CD4-positive, alpha-beta T cell treated with Interferon gamma for 1 hour (primary cell): ENCODE data around the gene MACROH2A1.

ENCODE experiments used
- DNase-seq: peaks from one replicate; pipeline ENCODE4 v3.0.0-alpha.2; 2020

Gene MACROH2A1

DNA sequence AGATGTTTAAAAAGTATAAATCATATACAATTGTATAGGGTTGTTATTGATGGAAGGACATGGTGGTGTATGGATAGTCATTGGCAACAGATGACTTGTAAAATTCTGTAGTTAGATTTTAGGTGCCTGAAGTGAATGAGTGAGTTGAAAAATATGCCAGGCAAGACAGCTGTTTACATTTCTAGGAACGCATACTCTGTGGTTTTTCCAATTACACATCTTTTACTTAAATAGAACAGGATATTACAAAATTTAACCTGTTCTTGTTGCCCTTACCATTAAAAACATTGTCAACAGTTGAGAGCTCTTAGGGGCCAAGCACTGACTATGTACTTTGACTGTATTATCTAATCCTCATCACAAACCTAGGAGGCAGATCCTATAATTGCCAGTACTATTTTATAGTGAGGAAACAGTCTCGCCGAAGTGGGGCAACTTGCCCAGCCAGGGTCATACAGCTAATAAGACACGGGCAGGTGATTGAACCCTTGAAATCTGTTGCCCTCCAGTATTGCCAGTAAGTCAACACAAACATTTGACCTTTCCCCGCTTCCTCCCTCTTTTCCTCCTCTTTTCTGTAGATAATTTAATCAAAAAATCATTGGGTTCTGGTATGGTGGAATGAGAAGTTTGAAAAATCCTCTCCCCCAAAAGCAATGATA is 88.6 kb downstream of the MACROH2A1 start:
- DNase-seq = no peak

DNA sequence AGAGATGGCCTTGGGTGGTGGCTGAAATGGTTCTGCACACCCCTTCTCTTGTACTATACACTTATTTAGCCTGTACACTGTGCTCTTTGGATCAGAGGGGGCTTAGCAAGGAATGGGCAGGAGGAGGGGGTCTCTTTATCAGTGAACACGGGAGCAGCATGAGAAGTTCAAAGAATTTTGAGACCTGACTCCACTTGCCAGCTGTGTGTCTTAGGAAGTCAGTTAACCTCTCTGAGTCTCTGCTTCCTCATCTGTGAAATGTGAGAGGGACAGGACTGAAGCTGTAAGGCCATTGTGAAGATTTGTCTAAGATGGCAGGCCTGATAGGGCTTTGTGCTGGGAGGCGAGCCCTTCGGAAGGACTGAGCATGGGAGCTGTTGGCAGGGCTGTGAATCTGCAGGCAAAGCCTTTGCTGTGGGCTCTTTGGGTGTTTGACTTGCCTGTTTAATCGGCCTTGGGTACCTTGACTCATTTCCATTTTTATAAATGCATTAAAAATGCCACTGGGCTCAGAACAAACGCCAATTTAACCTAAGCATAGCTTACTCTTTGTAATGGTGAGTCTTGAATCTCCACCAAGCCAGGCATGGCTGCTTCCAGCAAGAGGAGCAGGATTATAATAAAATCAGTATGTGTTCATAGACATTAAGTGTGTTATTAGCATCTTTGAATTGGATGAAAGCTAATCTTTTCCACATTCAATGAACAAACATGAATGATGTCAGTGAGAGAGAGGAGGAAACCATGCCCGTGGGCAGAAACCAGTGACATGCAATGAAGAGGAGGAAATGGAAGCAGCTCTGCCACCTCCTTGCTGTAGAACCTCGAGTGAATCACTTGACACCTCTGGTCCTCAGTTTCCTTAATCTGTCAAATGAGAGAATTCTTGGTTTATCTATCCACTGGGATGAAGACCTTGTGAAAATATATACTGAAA is 89.4 kb downstream of the MACROH2A1 start:
- DNase-seq = no peak

DNA sequence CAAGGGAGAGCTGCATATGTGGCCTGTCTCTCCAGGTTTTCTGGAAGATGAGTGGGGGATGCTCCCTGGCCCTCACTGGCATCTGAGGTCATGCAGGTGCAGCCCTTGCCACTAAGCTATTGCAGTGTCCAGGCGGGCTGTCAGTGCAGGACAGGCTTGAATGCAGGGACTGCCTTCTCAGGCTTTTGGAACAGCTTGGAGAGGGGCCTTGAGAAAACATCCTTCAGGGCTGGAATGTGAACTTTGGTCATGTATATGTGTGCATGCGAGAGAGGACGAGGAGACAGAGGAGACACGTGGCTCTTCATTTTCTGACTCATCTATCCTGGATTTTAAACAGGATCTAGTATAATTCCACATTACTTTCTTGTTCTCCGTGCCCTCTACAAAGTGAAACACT is 90.3 kb downstream of the MACROH2A1 start:
- DNase-seq = no peak

DNA sequence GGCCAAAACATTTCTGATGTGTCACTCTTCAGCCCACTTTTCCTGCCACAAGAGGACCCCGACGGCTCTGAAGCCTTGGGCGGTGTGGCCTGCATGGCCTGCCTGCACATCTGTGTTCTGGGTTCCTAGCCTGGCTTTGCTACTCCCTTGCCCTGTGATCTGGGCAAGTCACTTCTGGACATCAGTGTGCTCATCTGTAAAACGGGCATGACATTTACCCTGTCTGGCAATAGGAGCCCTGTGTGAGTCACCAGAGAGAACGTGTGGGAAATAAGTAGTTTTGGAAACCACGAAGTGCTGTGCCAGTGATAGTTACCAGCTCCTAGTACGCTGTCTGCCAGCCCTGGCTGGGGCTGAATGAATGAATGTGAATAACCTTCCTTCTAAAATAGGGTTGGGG is 90.8 kb downstream of the MACROH2A1 start:
- DNase-seq = no peak

DNA sequence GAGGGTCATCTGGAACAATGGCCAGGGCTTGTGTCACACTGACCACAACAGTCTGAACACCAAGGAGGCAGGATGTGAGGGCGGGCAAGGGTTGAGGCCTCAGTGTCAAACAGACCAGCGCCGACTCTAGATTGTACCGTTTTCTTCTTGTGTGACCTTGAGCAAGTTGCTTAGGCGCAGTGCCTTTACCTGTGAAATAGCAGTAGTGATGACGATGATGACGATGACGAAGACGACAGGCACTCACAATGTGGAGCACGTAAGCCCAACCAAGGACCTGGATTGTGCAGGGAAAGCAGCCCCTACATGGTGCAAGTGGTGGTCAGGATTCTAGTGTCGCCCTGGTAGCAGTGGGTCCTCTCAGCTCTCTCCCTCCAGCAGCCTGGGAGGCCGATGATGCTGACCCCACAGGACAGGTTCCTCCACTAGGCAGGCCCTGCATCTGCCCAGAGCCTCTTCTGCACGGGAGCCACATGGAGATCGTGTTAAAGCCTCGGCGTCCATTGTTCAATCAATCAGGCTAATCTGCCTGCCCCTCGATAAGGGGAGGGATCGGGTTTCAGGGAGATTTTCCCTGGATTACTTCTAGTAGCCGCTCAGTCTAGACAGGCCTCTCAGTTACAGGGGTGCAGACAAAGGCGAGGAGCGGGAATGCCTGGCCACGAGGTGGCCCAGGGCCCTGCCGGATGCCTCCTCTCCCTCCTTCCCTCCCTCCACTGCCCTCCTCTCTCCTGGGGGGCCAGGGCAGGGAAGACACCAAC is 91.7 kb downstream of the MACROH2A1 start:
- DNase-seq = no peak

DNA sequence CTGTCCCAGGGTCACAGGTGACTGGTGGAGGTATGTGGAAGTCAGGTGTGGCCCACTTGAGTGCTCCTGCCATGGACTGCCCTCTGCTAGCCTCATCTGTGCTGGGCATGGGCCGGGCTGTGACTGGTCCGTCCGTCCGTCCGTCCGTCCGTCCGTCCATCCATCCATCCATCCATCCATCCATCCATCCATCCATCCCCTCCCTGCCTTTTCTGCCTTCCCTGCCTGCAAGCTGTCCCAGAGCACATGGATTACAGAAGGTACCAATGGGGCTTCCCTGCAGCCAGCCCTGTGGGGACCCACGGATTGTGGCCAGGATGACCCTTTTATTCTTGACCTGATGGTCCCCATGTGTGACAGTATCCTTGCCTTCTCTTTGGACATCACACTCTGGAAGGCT is 92.5 kb downstream of the MACROH2A1 start:
- DNase-seq = no peak

DNA sequence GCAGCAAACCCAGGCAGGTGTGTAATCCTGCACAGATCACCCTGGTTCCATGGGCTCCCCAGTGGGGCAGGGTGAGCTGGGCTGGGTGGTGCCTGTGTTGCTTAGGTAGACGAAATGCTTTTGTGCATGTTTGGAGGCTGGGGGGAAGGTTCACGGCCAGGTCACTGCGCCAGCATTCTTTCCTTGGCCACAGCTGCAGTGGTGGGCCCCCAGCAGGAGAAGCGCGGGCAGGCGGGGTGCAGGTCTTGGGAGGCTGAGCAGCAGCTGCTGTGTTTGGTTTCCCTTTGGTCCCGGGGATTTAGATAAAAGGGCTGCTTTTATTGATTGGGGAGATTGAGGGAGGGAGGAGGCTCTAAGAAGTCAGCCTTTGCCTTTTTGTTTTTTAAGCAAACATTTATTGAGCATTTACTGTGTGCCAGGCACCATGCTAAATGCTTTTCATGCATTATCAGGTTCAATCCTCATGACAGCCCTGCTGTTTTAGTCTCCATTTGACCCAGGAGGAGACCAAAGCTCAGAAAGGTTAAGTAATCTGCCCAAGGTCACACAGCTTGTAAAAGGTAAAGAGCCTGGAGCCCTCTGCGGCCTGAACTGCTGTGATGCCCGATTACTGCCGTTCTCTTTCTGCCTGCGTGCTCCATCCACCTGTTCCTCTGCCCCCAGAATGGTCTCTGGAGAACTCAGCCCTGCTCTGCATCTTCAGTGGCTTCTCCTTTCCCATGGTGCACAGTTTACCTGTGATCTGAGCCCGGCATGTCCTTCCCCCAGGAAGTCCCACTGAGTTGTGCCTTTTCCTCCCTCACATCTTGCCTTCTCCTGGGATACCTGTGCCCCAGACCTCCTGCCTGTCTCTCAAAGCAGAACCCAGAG is 94.4 kb downstream of the MACROH2A1 start:
- no peak for DNase-seq

DNA sequence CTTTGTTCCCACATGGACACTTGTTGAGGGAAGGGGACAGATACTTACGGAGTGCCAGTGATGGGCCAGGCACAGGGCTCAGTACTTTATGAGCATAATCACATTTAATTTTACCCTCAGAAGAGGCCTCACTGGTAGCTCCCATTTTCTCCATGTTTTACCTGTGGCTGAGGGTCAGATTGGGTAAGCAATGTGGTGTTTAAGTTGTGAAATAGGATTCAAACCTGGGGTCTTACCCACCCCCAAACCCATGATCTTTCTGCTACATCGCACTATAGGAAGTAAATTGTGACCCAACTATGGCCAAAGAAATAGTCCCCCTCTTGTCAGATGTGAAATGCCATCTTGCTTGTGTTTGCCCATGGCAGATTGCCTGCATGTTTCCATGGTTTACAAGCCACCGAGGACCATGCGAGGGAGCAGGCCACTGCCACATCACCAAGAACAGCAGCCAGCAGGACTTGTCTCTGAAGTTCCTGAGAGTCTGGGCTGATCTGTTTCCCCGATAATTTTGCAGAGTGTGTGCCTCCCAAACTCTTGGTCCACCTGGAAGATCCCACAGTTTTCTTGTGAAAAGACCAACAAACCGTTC is 95.4 kb downstream of the MACROH2A1 start:
- no peak for DNase-seq

DNA sequence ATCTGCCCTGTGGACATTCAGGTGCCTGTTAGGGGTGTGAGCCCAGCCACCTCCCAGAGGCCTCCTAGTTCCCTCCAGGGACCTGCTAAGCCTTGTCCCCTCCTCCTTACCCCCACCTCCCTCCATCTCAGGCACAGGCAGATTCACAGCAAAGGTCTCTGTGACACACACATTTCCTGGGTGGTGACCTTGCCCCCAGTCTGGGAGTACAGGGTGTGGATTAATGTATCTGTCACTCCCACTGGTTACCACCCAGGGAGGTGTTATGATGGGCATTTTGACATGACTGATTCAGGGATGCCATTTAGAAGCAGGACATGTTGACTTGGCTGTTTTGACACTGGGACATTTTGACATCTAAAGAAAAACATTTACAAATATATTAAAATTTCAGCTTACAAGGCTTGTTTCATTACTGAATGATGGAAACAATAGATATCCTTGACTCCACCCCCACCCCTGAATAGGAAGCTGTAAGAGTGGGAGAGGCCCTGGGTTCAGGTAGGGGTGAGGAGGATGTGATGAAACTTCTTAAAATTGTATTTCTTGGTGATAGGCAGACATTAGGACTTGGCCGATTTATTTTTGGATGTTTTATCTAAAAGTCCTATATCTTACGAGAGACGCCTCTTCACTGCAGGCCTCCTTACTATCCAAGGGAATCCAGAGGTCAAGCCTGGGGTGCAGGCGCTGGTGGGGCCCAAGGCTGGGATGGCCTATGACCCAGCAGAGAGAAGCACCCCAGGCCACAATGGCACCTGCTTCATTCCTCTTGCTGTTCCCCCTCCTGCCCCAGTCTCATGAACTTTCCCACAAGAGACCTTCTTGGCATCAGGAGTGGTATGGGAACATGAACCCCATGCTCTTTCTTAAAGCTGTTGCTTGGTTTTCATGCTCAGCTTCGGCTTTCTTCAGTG is 101.9 kb downstream of the MACROH2A1 start:
- DNase-seq = no peak

DNA sequence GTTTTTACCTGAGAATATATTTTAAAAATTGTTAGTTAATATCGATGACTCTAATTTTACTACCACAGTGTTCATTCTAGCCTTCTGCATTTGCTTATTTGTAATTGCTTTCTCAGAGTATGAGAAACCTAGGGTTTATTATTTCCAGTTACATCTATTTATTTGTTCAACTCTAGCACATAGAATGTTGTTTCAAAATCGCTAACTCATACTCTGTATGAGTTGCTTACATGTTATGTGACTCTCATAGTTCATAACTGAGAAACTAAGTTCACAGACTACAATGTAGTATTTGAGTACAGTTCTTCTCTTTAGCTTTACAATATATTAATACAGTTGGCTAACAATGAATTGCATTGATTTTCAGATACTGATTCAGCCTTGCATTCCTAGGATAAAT is 103.2 kb downstream of the MACROH2A1 start:
- no peak for DNase-seq

DNA sequence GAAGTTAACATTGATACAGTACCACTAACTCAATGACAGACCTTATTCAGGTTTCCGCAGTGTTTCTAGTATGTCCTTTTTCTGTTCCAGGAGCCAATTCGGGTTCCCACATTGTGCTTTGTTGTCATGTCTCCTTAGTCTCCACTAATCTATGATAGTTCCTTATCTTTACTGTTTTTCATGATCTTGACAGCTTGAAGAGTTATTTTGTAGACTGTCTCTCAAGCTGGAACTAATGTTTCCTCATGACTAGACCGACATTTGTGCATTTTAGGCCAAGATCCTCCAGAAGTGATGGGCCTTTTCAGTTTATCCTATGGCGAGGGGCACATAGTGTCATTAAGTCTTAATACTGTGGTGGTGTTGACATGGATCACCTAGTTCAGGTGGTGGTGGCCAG is 104.2 kb downstream of the MACROH2A1 start:
- no peak for DNase-seq

DNA sequence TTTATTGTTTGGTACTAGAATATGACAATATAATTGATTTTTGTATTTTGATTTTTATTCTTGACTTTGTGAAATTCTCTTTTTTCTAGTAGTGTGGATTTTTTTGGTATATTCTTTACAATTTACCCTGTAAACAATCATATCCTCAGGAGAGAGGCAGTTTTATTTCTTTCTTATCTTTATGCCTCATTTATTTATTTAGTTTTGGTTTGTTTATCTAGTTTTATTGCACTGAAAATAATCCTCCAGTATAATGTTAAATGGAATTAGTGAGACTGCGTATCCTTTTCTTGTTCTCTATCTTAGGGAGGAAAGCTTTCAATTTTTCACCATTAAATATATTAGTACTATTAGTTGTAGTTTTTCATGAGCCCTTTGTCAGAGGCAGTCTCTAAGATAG is 109.4 kb downstream of the MACROH2A1 start:
- no peak for DNase-seq

DNA sequence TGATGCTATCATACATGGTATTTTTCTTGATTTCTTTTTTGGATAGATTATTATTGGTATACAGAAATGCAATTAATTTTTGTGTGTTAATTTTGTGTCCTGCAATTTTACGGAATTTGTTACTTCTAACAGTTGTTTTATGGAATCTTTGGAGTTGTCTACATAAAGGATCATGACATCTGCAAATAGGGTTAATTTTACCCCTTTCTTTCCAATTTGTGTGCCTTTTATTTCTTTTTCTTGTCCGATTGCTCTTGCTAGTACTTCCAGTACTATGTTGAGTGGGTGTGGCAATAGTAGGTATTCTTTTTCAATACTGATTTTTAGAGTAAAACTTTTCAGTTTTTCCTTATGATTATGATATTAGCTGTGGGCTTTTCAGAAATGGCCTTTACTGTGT is 111.5 kb downstream of the MACROH2A1 start:
- DNase-seq = no peak
